Activated B cell treated with CpG ODN at 0.5 μM for 24 hours (primary cell): Measurements from ENCODE around the gene ABCD3. TPM values are rescaled to one million over a fixed set of nuclear protein-coding genes. Genes with fewer than 3 reads are reported as not detected.

ENCODE experiments used
- total RNA-seq: library from RNA; stranded (reverse); gene quantifications from 2 replicates; pipeline ENCODE4 v1.2.3, GENCODE V29; 2022

Gene ABCD3
- total RNA-seq, 1 donor from 2014 or later = 23.2 TPM

Other genes with a start within 250 kb of the ABCD3 start
- gene ARHGAP29, start 180.8 kb upstream of the ABCD3 start, total RNA-seq = not detected in 2 replicates
- gene F3, start 123.4 kb downstream of the ABCD3 start, total RNA-seq = 0.40 and 0.76 TPM in 2 replicates